NCI-H128 (cell line): ENCODE data around the gene RAP1GAP.

Experiments
- DNase-seq: peaks from one replicate; lab custom pipeline; 2025; ENCODE audit not compliant: unreplicated experiment; lab: John Stamatoyannopoulos, UW

Gene RAP1GAP

DNA sequence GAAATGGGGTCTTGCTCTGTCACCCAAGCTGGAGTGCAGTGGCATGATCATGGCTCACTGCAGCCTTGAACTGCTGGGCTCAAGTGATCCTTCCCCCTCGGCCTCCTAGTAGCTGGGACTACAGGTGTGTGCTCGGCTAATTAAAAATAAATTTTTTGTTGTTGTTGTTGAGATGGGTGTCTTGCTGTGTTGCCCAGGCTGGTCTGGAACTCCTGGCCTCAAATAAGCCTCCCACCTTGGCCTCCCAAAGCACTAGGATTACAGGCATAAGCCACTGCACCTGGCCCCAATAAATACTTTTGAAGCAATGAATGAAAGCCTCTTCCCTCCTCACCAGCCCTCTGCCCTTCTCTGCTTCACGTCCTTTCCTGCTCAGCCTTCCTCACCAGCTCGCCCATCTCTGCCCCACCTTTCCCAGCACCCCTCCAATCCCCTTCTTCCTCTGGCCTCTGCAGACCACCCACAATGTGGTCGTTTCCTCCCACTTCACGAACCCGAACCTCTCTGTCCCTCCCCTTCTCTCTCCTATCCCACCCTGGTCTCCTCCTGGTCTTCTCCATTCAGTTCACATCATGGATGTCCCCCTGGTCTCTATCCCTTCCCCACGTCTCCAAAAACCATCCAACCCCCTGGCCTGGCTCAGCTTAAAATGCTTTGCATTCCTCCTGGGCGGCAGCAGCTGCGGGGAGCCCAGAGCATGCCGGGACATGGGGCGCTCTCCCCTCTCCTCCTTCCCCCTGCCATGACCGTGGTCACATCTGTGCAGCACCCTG lies 38.4 kb downstream of the RAP1GAP start:
- DNase-seq: no peak

DNA sequence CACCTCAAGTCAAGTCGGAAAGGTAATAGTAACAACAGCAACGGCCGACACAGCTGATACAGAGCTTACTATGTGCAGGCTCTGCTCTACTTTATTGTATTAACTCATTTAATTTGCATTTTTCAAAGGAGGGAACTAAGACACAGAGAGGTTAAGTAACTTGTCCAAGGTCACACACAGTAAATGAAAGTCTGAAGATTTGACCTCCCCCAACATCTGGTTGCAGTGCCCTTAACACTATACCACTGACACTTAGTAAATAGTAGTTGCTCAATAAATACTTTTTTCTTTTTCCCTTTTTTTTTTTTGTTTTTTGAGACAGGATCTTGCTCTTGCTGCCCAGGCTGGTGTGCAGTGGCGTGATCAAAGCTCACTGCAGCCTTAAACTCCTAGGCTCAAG lies 39.2 kb downstream of the RAP1GAP start:
- no peak for DNase-seq

DNA sequence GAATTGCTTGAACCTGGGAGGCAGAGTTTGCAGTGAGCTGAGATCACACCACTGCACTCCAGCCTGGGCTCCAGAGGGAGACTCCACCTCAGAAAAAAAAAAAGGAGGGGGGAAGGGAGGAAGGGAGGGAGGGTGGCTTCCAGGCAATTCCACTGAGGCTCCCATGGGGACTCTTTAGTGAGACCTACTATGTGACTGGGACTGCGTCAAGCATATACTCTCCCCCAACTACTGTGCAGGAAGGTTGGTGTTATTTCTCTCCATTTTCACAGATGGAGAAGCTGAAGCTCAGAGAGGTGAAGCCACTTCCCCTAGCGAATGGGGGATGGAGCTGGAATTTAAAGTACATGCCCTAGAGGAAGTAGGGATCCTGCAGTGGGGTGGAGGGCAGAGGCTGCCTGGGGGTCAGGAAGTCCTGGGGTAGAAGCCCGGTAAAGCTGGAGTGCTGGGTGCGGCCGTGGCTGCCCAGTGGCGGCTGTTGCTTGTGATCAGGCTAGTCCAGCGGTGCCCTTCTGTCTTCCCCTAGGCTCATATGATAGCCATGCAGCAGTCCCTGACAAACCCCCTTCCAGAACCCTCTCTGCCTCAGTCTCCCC lies 40.3 kb downstream of the RAP1GAP start:
- no peak for DNase-seq

DNA sequence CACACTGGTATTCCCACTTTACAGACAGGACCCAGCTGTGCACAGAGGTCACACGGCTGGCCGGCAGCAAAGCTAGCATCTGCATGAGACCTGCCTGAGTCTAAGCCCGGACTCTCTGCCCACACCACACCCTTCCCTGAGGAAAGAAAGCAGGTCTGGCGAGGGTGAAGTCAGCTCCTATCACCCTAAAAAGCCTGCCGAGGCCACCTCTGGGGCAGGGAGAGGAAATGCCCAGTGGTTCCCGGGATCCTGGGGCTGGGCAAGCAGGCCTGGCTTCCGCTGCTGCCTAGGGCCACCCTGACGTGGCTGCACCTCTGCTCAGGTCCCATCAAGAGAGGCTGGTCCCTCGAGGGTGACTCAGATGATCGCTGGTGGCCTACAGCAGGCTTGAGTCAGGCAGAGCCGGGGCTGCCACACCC lies 42.2 kb downstream of the RAP1GAP start:
- DNase-seq: no peak

DNA sequence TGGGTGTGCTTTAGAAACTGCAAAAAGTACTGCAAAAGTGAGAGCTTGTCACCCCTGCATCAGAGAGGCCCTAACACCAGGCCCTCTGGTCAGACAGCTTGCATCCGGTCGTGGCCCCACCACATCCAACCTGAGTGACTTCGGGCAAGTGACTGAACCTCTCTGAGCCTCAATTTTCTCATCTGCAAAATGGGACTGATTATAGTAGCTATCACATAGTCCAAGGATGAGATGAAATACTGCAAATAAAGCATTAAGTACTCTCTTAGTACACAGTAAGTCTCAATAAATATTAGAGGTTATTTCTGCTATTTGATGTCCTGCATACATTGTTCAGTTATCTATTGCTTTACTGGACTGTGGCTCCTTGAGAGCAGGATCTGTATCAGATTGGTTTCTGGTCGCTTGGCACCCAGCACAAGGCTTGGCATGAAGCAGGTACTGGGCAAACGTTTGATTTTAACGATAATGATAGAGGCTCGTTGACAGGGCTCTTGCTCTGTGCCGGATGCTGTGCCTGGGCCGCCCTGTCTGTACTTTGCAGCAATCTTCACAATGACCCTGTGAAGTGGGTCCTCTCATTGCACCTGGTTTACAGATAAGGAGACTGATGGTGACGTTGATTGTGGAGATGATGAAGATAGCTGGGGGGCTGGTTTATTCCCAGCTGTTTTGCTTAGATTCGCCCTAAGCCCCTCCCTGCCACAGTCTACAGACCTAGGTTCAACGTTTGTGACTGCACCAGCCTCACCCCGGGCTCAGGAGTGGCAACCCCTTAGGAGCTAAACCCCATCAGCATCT lies 43.6 kb downstream of the RAP1GAP start:
- DNase-seq: no peak

DNA sequence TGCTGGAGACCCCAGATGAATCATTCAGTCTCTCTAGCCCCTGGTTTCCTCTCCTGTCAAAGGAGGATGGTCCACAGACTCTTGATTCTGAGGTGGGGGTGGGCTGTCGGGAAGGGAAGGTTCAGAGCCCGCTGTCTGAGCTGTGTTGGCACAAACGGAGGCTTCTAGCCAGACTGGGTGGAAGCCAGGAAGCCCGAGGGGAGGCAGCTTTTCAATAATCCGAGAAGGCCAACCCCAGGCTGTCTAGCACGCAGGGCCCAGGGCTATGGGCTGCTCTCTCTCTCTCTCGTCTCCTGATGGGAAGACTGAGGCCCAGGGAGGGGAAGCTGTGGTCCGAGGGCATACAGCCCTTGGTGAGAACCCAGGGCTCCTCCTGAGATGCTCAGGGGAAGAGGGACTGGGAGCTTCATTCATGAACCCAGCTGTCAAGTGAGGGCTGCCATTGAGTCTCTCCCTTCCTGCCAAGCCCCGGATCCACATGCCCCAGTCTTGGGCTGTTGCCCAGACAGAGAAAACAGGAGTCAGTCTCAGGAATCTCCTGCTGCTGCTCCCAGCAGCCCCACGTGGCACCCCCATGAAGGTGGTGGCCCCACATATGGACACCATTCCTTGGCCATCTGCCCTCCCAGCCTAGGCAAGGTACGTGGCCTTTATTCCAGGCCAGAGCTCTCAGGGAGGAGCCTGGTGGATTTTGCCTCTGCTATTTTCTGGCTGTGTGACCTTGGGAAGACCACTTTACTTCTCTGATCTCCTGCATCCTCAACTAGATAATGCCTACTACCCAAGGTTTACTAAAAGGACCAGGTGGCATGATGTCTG lies 44.4 kb downstream of the RAP1GAP start:
- DNase-seq: no peak

DNA sequence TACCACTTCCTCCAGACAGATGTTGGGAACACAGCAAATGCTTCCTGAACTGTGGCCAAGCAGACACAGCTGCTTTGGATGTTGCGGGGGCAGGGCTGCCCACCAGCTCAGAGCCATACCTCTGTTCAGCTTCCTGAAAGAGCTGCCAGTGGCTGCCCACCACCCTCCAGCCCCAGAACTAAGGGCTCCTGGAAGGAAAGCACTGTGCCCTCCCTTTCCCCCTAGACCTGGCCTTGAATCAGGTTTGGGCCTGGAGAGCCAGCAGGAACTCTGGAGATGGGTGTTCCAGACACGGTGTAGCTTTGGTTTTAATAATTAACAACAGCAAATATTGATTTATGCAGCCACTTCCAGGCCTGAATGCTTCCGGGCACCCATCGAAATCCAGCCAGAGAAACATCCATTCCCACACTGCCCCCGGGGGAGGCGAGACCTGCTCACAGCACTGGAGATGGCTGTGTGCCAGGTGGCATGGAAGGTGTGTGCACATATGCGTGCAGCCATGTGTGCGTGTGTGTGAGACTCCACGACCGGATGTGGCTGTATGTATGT lies 45.7 kb downstream of the RAP1GAP start:
- no peak for DNase-seq

DNA sequence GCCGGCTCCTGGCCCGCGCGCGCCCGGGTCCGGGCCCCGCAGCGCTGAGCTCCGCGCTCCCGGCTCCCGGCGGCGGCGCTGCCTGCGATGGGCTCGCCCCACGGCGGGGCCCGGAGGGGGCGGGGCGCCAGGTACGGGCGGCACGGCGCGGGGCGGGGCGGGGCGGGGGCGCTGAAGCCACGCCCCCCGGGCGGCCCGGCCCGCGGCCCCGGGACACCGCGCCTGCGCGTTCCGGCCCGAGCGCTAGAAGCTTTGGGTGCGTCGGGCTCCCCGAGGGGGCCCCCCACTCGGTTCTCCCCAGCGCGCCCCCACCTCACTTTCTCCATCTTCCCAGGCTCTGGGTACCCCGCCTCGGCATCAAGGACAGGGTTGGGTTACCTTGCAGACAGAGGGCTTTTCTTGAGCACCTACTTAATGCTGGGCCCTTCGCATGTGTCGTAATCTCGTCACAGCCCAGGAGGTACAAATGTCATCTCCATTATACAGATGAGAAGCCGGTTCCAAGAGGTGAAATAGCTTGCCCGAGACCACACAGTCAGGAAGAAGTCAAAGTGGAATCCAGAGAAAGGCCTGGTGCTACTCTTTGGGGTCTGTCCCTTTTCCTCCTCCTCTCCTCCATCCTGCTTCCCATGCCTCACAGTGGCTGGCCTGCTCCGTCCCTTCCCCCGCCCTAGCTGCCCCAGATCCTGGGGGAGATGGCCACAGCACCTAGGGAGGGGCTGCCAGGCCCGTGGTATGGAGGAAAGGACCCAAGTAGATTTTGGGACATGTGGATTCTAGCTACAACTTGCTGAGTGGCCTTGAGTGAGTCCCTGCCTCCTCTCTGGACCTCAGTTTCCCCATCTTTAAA lies 46.5 kb downstream of the RAP1GAP start:
- DNase-seq: no peak

DNA sequence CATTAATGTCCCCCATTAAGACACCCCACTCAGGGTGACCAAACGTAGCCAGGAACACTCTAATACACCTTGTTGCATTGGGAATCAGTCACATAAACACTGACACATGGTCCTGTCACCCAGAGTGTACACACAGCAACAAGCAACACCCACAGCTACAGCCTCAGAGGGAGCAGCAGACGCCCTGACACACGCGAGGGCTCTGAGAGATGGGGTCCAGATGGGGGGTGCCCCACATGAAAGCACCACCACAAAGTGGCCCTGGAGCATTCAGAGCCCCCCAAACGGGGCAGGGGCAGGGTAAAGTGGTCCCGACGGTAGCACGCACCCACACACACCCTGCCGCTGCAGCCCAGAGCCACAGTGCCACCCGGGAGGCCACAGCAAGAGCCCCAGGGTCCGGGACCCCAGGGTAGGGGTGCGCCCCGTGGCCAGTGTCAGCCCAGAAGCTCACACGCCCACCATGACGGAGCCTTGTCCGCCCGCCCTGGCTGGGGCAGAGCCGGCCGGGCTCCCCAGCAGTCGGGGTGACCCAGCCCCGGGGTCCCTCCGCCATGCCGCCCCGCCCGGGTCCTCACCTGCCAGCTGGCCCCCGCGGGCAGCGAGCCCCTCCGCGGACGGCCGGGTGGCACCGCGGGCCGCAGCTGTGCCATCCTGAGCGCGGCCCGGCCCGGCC lies 47.3 kb downstream of the RAP1GAP start:
- no peak for DNase-seq

DNA sequence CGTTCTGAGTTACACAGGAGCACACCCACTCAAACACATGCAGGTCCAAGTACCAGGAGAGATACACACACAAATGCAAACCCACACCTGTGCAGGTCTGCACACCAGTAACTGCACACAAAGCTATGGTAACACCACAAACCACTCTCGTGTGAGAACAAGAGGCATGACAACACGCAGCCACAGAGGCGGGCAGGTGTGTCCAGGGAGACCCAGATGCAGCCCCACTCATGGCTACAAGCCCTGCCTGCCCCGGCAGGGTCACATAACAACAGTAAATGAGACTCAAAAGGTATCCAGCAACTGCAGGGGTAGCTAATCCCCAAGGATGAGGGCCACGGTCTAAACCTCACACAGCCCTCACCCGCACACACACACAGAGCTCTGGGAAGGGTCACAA lies 48.1 kb downstream of the RAP1GAP start:
- no peak for DNase-seq

DNA sequence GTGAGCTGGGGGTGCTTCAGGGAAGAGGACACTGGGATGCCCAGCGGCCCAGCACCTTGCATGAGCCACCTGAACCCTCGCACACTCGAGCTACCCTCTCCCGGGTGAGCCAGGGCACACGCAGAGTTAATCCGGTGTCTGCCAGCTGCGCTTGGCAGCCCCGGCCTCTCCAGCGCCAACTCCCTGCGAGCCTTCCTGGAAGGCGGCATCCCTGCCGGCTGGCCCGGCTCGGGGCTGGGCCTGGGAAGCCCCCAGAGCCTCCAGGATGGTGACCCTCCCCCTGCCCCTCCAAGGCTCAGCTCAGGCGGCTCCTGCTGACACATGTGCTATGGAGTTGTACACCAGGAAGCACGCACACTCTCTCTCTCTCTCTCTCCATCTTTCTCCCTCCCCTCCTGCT lies 48.7 kb downstream of the RAP1GAP start:
- no peak for DNase-seq

DNA sequence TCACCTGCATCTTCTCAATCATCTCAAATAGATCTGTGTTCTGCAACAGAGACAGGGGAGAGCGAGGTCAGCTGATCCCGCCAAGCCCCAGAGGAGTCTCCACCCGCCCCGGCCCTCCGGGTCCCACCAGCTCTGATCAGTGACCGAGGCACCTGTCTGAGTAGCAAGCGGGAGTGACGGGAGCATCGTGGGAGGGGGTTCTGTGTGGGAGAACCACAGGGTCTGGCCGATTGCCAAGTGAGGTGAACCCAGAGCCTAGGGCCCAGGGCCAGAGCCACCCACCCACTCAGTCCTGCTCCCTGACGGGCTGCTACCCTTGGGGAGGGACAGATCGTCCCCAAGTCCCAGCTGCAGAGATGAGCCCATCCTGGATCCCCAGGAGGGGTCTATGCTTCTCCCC lies 49.1 kb downstream of the RAP1GAP start:
- no peak for DNase-seq

DNA sequence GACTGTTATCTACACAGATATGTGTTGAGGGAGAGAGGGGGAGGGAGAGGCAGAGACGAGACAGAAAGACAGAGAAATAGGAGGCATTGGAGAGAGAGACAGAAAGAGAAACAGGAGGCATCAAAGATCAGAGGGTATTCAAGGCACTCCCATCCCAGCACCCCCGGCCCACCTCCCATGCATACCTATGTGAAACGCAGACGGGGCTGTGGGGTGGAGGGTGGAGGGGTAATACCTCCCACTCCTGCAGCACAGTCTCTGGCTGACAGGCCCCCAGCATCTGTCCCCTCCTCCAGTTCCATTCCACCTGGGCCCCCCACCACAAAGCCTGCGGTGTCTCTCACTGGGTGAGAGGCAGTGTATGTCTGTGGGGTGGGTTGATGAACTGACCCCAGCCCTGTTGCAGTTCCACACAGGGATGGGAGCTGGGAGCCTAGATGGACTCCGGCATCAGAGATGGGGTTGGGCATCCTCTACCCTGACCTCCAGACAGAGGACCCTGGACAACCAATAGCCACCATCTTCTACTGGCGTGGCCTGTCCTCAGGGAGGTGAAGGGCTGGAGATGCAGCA lies 49.7 kb downstream of the RAP1GAP start:
- no peak for DNase-seq

DNA sequence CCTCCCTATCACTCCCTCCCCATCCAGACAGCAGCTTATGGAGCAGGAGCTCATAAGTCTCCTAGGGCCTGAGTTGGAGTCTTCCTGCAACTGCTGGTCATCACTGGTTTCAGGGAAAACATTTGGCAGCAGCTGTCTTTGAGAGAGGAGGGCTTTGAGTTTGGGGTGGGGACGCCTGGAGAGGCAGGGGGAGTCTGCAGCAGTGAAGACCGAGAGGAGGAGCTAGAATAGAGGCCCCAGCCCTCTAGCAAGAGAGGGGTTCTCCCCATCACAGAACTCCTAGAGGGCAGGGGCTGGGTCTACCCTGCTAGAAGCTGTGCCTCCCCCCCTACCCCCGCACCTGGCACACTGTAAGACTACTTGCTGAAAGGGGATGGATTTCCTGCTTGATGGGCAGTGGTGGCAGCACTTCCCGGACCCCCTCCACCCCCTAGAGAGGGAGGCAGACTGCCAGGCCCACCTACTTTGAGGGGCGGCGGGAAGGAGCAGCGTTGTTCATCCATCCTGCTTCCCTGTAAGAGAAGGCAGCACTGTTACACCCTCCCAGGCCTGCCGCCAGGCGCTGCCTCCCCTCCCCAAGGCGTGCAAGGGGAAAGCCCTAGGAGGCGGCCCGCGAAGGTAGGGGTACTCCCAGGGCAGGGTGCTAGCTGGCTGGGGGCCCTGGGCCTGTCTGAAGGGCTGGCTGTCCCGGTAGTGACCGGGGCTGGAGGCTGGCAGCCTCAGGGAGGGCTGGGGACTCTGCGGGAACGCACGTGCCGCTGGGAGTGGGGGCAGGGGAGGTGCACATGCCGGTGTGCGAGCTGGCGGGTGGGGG lies 50.4 kb downstream of the RAP1GAP start:
- DNase-seq: no peak

DNA sequence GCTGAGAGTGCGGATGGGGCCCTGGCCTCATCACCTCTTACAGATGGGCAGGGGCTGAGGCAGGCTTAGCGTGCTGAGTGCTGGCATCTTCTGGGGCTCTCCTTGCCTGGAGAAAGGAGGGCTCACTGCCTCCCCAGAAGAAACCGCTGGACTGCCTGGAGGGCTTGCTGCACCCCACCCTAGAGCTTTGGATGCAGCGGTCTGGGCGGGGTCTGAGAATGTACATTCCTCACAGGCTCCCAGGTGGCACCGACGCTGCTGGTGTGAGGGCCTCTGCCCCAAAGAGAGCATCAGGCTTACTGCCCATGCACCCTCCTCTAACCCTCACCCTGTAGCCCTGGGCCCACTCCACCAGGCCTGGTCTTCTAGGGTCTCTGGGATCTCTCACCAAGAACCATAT lies 51.1 kb downstream of the RAP1GAP start:
- no peak for DNase-seq

DNA sequence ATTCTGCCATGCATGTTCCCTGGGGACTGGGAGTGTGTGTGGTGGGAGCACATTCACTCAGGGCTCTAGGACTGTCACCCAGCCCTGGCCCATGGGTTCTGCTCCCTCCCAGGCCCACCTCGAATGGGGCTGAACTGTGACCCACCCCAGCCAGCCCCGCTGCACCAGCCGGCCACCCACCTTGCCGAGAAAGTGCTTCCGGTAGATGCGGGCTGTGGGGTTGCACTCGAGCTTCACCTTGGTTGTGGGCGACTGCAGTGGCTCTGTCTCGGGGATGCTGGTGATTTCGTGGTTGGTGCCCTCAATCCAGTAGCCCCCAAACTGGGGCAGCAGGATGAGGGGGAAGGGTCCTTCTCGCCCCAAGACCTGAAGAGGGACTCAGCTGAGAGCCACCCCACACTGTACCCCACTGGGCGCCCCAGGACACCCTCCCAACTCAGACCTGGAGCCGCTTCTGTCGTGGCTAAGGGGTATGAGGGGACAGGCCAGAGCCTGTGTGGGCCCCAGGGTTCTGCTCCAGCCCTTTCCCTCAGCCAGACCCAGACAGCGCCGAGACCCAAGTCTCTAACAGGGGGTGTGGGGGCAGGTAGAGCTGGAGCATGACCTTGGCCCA lies 51.9 kb downstream of the RAP1GAP start:
- no peak for DNase-seq

DNA sequence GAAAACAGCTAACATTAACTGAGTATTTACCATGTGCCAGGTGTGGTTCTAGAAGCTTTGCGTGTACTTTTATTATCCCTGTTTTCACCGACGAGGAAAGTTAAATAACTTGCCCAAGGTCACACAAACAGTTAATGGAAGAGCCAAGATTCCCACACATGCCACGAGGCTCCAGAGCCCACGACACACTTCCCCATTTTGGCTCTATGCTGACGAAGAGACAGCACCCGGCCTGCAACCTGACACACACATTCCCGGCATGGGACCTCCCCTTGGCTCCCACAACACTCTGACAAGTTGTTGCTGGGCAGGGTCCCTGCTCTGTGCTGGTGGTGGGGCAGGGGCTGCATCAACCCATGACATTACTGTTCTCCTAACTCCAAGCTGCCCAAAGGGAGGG lies 52.8 kb downstream of the RAP1GAP start:
- no peak for DNase-seq
